Activated CD4-positive, alpha-beta T cell treated with anti-CD3 and anti-CD28 coated beads, Interleukin-2, amount 10 ng/mL, durations not matched to agents 7 days and 5 days (primary cell): ENCODE data around the gene GRAP. TPM values are rescaled to one million over a fixed set of nuclear protein-coding genes. Genes with fewer than 3 reads are reported as not detected.

ENCODE experiments used
- CTCF ChIA-PET: fragments of 350-600 bp; sonication (Branson Sonifier 250); formaldehyde crosslinking; loops from one replicate; lab custom pipeline; 2021; ENCODE audit warnings: antibody characterized with exemption; lab: Charles Lee
- POLR2A ChIA-PET: fragments of 350-600 bp; sonication (Branson Sonifier 250); formaldehyde crosslinking; loops from one replicate; lab custom pipeline; 2021; ENCODE audit warnings: antibody characterized with exemption; lab: Charles Lee
- DNase-seq: peaks from one replicate; pipeline ENCODE4 v3.0.0-alpha.2; 2020
- H3K27ac Mint-ChIP-seq: one replicate; pipeline ENCODE4 v1.8.0; 2021; ENCODE audit warnings: mild to moderate bottlenecking, moderate library complexity, mixed read lengths
- H3K27me3 Mint-ChIP-seq: one replicate; pipeline ENCODE4 v1.8.0; 2021; ENCODE audit warnings: mixed read lengths
- H3K36me3 Mint-ChIP-seq: one replicate; pipeline ENCODE4 v1.8.0; 2021; ENCODE audit warnings: low read depth, mixed read lengths
- H3K4me1 Mint-ChIP-seq: one replicate; pipeline ENCODE4 v1.8.0; 2021; ENCODE audit warnings: mixed read lengths
- H3K4me3 Mint-ChIP-seq: one replicate; pipeline ENCODE4 v1.8.0; 2021; ENCODE audit warnings: mild to moderate bottlenecking, moderate library complexity, mixed read lengths
- H3K9me3 Mint-ChIP-seq: one replicate; pipeline ENCODE4 v1.8.0; 2021; ENCODE audit warnings: mixed read lengths
- total RNA-seq, 2 experiments: library from RNA; stranded (reverse); gene quantifications; one replicate each; pipeline ENCODE4 v1.2.3, GENCODE V29; 2021

Gene GRAP
- total RNA-seq, 2 experiments from 2014 or later = 35.4 to 39.2 TPM

DNA sequence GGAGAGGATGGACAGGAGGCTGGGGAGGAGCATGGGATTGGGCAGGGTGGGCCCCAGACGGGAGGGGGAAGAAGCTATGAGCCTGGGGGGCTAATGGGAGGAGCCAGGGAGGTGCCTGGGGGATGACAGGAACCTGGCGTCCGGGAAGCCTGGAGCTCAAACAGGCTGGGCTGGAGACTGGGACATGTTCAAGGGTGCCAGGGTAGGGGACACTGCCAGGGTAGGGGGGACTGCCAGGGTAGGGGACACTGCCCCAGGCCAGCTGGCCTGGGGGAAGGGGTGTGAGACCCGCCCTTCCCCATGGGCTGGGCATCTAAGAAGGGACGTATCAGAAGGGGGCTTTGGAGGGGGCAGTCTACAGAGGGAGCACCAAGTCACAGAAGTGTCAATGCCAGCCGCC lies 35.2 kb downstream of the GRAP start:
- H3K9me3 Mint-ChIP-seq = no peaks in the 10 kb centered on the region
- peaks cover 4% of the 10 kb centered on the region for H3K27me3 Mint-ChIP-seq
- CTCF ChIA-PET = interaction anchor here (0.9 kb wide), 1 partner anchor 50 kb away, joined by 3 read pairs; no protein-coding TSS in a partner anchor
- DNase-seq = no peak
- H3K36me3 Mint-ChIP-seq = no peaks in the 10 kb centered on the region
- POLR2A ChIA-PET = no interaction called here
- H3K4me1 Mint-ChIP-seq = peaks cover 2% of the 10 kb centered on the region
- H3K27ac Mint-ChIP-seq = no peak overlapping the region
- no peak overlapping the region for H3K4me3 Mint-ChIP-seq

DNA sequence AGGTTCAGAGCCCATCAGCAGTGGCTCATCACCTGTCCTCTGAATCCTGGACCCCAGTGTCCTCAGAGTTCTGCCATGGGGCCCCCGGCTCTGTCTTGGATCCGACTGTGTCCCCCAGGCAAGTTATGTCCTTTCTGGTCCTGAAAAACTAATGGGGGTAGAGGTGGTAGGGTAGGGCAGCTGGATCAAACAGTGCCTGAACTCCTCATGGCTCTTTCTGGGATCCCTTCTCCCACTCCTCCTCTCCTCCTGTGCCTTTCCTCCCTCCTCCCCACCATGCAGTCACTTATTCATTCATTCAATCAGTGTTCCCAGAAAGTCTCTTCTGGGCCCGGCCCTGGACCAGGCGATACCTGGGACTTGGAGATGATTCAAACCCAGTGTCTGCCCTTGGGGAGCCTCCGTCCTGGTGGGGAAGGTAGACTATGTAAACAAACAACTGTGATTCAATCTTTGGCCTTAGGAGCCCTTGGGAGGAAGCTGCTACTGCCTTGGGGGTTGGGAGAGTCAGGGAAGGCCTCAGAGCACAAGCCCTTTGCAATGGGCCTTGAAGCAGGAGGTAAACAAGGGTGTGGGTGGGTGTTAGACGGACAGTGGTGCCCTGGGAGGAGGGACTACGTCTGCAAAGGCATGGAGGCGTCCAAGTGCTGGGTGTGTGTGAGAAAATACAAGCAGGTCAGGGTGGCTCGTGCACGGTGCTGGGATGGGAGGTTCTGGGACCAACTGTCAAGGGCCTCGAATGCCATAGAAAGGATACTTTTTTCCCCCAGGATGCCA lies 35.8 kb downstream of the GRAP start:
- no peak overlapping the region for H3K4me3 Mint-ChIP-seq
- peaks cover 2% of the 10 kb centered on the region for H3K4me1 Mint-ChIP-seq
- ChIA-PET POLR2A (no interaction called here), CTCF (interaction anchor here (0.9 kb wide), 1 partner anchor 50 kb away, joined by 3 read pairs; no protein-coding TSS in a partner anchor)
- no peak overlapping the region for H3K27ac Mint-ChIP-seq
- no peaks in the 10 kb centered on the region for H3K36me3 Mint-ChIP-seq
- no peak for DNase-seq
- peaks cover 7% of the 10 kb centered on the region for H3K27me3 Mint-ChIP-seq
- H3K9me3 Mint-ChIP-seq = no peaks in the 10 kb centered on the region

DNA sequence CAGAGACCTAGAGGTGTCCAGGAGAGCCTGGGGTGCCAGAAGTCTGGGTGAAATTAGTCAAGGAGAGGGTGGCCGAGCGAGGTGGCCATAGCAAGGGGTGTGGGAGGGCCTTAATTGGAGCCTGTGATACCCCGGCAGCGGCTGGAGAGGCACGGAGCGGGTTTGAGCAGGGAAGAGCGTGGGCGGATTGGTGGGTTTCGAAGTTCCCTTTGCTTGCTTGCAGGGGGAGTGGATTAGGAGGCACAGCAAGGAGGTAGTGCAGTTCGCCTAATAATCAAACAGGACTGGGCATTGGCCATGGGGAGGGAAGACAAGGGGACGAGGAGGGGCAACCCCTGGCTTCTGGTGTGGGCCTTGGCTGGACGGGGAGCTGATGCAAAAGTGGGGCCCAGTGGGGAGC lies 36.8 kb downstream of the GRAP start:
- Mint-ChIP-seq H3K27ac (peak overlapping the region; percentile 15), H3K4me1 (peaks cover 5% of the 10 kb centered on the region), H3K9me3 (no peaks in the 10 kb centered on the region), H3K36me3 (no peaks in the 10 kb centered on the region), H3K4me3 (no peak overlapping the region), H3K27me3 (peaks cover 7% of the 10 kb centered on the region)
- ChIA-PET POLR2A (no interaction called here), CTCF (no interaction called here)
- no peak for DNase-seq

- CTCF ChIA-PET = interaction anchor here (1.2 kb wide), 1 partner anchor 17 kb away, joined by 3 read pairs; no protein-coding TSS in a partner anchor
- H3K27ac Mint-ChIP-seq = no peak overlapping the region
- peaks cover 2% of the 10 kb centered on the region for H3K36me3 Mint-ChIP-seq
- POLR2A ChIA-PET = no interaction called here
- H3K4me3 Mint-ChIP-seq = no peak overlapping the region
- peaks cover 27% of the 10 kb centered on the region for H3K4me1 Mint-ChIP-seq
- H3K9me3 Mint-ChIP-seq = no peaks in the 10 kb centered on the region
- peaks cover 7% of the 10 kb centered on the region for H3K27me3 Mint-ChIP-seq
- no peak for DNase-seq
These were observed 40.1 kb downstream of the GRAP start for GRCh38 chr17:19006698-19007097.

DNA sequence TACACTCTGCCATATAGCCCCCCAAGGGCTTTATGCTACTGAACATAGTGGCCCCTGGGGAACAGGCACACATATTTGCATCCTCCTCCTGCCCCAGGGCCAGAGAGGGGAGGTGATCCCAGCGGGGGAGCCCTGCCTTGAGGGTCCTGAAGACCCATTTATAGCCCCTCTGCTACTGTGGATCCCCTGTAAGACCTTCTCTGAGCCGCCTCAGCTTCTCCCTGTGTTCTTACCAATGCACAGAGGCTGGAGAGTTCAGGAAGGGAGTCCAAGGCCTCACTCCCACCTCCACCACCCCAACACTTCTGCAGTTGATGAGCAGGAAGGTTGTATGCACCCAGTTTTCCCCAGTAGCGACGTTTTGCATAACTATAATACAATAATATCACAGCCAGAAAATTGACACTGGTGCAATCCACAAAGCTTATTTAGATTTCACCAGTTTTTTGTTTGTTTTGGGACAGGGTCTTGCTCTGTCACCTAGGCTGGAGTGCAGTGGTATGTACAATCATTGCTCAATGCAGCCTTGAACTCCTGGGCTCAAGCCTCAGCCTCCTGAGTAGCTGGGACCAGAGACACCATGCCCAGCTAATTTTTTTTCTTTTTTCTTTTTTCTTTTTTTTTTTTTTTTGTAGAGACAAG lies 40.8 kb downstream of the GRAP start:
- Mint-ChIP-seq H3K4me1 (peaks cover 33% of the 10 kb centered on the region), H3K27me3 (peaks cover 7% of the 10 kb centered on the region), H3K4me3 (peak overlapping the region; percentile 49), H3K36me3 (peaks cover 2% of the 10 kb centered on the region), H3K27ac (peak overlapping the region; percentile 5), H3K9me3 (no peaks in the 10 kb centered on the region)
- CTCF ChIA-PET = interaction anchor here (1.2 kb wide), 1 partner anchor 18 kb away, joined by 3 read pairs; no protein-coding TSS in a partner anchor
- POLR2A ChIA-PET = no interaction called here
- no peak for DNase-seq

DNA sequence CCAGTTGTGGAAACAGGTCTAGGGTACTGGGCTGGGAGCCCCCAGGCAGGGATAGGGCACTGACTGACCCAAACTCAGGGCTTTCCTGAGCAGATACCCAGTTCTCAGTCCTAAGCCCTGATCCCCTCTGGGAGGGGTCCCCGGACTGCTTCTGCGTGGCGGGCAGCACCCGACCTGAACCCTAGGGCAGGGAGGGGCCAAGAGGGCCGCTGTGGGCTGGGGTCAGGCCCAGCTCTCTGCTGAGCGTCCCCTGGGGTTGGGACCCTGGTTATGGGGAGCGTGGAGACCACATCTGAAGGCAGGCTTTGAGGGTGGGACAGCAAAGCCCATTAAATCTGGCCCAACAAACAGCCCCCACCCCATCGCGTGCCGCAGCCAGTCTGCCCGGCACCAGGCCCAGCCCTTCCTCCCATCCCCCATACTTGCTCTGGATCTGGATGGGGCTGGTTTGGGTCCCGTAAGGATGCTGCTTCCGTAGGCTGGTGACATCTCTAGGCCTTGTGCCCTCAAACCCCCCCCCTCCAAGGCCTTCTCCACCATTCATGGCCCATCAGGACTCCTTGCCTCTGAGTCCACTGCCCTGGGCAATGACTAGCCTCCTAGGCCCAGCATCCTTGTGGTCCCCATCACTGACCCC lies 41.5 kb downstream of the GRAP start:
- H3K27me3 Mint-ChIP-seq = peaks cover 7% of the 10 kb centered on the region
- CTCF ChIA-PET = interaction anchor here (1.2 to 2.6 kb wide), 2 partner anchors 14 to 18 kb away, joined by 3 to 7 read pairs; no protein-coding TSS in a partner anchor

DNA sequence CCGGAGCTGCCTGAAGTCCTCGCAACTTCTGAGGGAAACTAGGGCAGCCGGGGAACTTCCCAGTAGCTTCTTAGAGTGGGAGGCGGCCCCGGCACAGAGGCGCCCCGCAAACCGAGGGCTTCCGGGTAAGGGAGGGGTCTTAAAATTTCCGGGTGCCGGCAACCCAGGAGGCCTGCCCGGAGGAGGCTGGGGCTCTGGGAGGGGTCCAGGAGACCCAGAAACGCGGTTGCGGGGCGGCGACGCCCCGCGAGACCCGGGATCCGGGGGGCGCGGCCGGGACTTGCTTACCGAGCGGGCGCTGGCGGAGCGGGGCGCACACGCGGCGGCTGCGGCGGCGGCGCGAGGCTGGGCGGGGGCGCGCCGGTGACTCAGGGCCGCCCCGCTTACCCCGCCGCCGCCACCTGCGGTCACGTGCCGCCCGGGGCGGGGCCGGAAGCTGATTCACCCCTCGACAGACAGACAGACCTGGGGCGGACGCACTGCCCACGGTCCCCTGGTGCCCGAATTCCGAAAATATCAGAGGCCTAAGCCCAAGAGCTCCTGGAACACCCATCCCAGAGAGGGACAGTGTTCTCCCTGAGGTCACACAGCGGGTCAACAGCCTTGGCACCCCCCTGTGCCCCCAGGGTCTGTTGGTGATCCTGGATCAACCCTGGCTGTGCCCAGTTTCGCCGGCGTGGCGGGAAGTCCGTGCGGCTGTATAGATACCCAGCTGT lies 42.2 kb downstream of the GRAP start, which contains the start of gene FAM83G:
FAM83G (minus strand) TSS at position 344 of the 716 bp plus-strand sequence. CDS start 723 bp downstream, outside the sequence.
- Mint-ChIP-seq H3K9me3 (no peaks in the 10 kb centered on the region), H3K27ac (peak within 1 kb of the TSS; percentile 86), H3K4me3 (peak within 1 kb of the TSS; percentile 86), H3K36me3 (peaks cover 2% of the 10 kb centered on the region), H3K27me3 (peaks cover 7% of the 10 kb centered on the region), H3K4me1 (peaks cover 34% of the 10 kb centered on the region)
- CTCF ChIA-PET = interaction anchor here (1.1 to 2.6 kb wide), 2 partner anchors 13 to 17 kb away, joined by 3 to 7 read pairs; no protein-coding TSS in a partner anchor
- POLR2A ChIA-PET = no interaction called here
- DNase-seq = peak; percentile 80

More for the DNA sequence above, 41.5 kb downstream of the GRAP start:
- peak overlapping the region; percentile 51 for H3K4me3 Mint-ChIP-seq
- H3K4me1 Mint-ChIP-seq = peaks cover 34% of the 10 kb centered on the region
- peaks cover 2% of the 10 kb centered on the region for H3K36me3 Mint-ChIP-seq
- peak overlapping the region; percentile 62 for H3K27ac Mint-ChIP-seq
- no peak for DNase-seq
- no peaks in the 10 kb centered on the region for H3K9me3 Mint-ChIP-seq
- POLR2A ChIA-PET = no interaction called here

- Mint-ChIP-seq H3K27me3 (peaks cover 7% of the 10 kb centered on the region), H3K4me1 (peaks cover 34% of the 10 kb centered on the region), H3K27ac (peak overlapping the region; percentile 86), H3K4me3 (peak overlapping the region; percentile 86), H3K9me3 (no peaks in the 10 kb centered on the region), H3K36me3 (peaks cover 2% of the 10 kb centered on the region)
- ChIA-PET CTCF (interaction anchor here (1.0 to 2.6 kb wide), 3 partner anchors 12 to 19 kb away, joined by 3 to 7 read pairs (median 3); no protein-coding TSS in a partner anchor), POLR2A (no interaction called here)
- peak; percentile 26 for DNase-seq
These were observed 43.0 kb downstream of the GRAP start for GRCh38 chr17:19003543-19004420.

- H3K36me3 Mint-ChIP-seq = peaks cover 2% of the 10 kb centered on the region
- H3K27me3 Mint-ChIP-seq = peaks cover 7% of the 10 kb centered on the region
- H3K9me3 Mint-ChIP-seq = no peaks in the 10 kb centered on the region
- H3K4me3 Mint-ChIP-seq = peak overlapping the region; percentile 86
- CTCF ChIA-PET = interaction anchor here (1.0 to 2.6 kb wide), 5 partner anchors 9 to 46 kb away, joined by 3 to 7 read pairs (median 4); no protein-coding TSS in a partner anchor
- DNase-seq = peak; percentile 28
- peak overlapping the region; percentile 71 for H3K27ac Mint-ChIP-seq
- POLR2A ChIA-PET = no interaction called here
- peaks cover 34% of the 10 kb centered on the region for H3K4me1 Mint-ChIP-seq
These were observed 43.8 kb downstream of the GRAP start for GRCh38 chr17:19002805-19003542.

- POLR2A ChIA-PET = no interaction called here
- peak overlapping the region; percentile 26 for H3K4me3 Mint-ChIP-seq
These were observed 44.7 kb downstream of the GRAP start for GRCh38 chr17:19001907-19002590.

More at GRCh38 chr17:19001907-19002590, 44.7 kb downstream of the GRAP start:
- Mint-ChIP-seq H3K27ac (peak overlapping the region; percentile 10), H3K4me1 (peaks cover 34% of the 10 kb centered on the region), H3K27me3 (peaks cover 7% of the 10 kb centered on the region), H3K9me3 (no peaks in the 10 kb centered on the region), H3K36me3 (peaks cover 2% of the 10 kb centered on the region)
- DNase-seq = no peak
- CTCF ChIA-PET = interaction anchor here (1.2 to 1.8 kb wide), 3 partner anchors 8 to 45 kb away, joined by 3 to 5 read pairs (median 4); no protein-coding TSS in a partner anchor
